ENCODE data around the gene CMTR1. TPM values are rescaled to one million over a fixed set of nuclear protein-coding genes. Genes with fewer than 3 reads are reported as not detected.
A peak's percentile ranks its signal among the peaks of the same experiment; 100 is the strongest.

Gene CMTR1
- total RNA-seq, 1 experiment from 2014 or later: 34.8 TPM

DNA sequence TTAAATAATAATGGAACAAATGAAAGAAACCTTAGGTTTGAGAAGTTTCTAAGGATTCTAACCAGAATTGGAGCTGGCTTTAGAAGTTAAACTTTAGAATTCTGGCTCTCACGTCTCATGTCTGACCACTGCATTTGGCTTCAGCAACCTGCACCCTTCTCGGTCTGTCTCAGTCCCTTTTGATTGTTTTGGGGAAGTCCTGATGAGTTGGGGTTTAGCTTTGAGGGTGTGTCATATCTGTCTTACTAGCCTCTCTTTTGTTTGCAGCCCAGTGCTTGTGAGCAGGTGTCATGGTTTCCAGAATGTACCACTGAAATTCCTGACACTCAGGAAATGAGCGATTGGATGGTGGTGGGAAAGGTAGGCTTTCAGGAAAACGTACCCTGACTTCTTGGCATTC is 17.0 kb downstream of the CMTR1 start:
- Histone ChIP-seq H3K4ac (ENCODE audit: low read depth, low read length) (no peak overlapping the region), H4K5ac (ENCODE audit: insufficient read length, low read depth, low read length) (no peak overlapping the region), H3K79me2 (ENCODE audit: insufficient read depth, low read length) (no peaks in the 10 kb centered on the region), H3K27ac (ENCODE audit: insufficient read length, low read depth, low read length) (no peak overlapping the region), H3K23me2 (ENCODE audit: insufficient read length, low read depth, low read length, poor library complexity, severe bottlenecking) (no peaks in the 10 kb centered on the region), H3K9me3 (ENCODE audit: control insufficient read depth, low read depth, low read length) (no peaks in the 10 kb centered on the region), H4K8ac (replicated peaks; ENCODE audit: insufficient read length, low read depth, low read length) (no peak overlapping the region), H3K79me1 (ENCODE audit: insufficient read depth, low read depth, low read length, poor library complexity, severe bottlenecking) (no peaks in the 10 kb centered on the region), H3K9ac (ENCODE audit: extremely low read depth, insufficient read length, low read length) (no peak overlapping the region), H3T11ph (ENCODE audit: low read length) (no peak overlapping the region), H3K18ac (ENCODE audit: insufficient read length, low read depth, low read length) (no peak overlapping the region), H2AFZ (ENCODE audit: low read length) (no peak overlapping the region), H3K23ac (ENCODE audit: insufficient read length, low read depth, low read length) (no peak overlapping the region), H3K4me1 (ENCODE audit: insufficient read depth, low read length) (no peaks in the 10 kb centered on the region), H3K14ac (ENCODE audit: insufficient read depth, low read length) (no peak overlapping the region), H4K20me1 (ENCODE audit: control insufficient read depth, insufficient read depth, insufficient read length) (no peaks in the 10 kb centered on the region), H3K27me3 (ENCODE audit: insufficient read depth, low read length) (no peaks in the 10 kb centered on the region), H4K91ac (ENCODE audit: insufficient read length, low read depth, low read length) (no peak overlapping the region), H2BK120ac (ENCODE audit: low read depth, low read length, poor library complexity, severe bottlenecking) (no peak overlapping the region), H2BK15ac (ENCODE audit: low read depth, low read length) (no peak overlapping the region), H3K4me2 (ENCODE audit: insufficient read depth, insufficient read length, low read length) (no peak overlapping the region), H2BK12ac (ENCODE audit: insufficient read length, low read depth, low read length) (no peak overlapping the region), H2AK5ac (ENCODE audit: insufficient read length, low read length) (no peak overlapping the region), H3K56ac (ENCODE audit: insufficient read length, low read depth, low read length) (no peak overlapping the region), H2BK5ac (ENCODE audit: insufficient read length, low read length) (no peak overlapping the region), H2BK20ac (ENCODE audit: low read depth, low read length, poor library complexity, severe bottlenecking) (no peak overlapping the region)
- no peaks in the 10 kb centered on the region for H3K4me1 Mint-ChIP-seq
- no peak for DNase-seq
- H3K4me3 Mint-ChIP-seq: no peak overlapping the region
- no peaks in the 10 kb centered on the region for H3K9me3 Mint-ChIP-seq
- H3K27ac Mint-ChIP-seq: peak overlapping the region in 1 of 3 experiments; percentile 56; a peak in 1 of 7 replicates
- TF ChIP-seq, protein P1, sequence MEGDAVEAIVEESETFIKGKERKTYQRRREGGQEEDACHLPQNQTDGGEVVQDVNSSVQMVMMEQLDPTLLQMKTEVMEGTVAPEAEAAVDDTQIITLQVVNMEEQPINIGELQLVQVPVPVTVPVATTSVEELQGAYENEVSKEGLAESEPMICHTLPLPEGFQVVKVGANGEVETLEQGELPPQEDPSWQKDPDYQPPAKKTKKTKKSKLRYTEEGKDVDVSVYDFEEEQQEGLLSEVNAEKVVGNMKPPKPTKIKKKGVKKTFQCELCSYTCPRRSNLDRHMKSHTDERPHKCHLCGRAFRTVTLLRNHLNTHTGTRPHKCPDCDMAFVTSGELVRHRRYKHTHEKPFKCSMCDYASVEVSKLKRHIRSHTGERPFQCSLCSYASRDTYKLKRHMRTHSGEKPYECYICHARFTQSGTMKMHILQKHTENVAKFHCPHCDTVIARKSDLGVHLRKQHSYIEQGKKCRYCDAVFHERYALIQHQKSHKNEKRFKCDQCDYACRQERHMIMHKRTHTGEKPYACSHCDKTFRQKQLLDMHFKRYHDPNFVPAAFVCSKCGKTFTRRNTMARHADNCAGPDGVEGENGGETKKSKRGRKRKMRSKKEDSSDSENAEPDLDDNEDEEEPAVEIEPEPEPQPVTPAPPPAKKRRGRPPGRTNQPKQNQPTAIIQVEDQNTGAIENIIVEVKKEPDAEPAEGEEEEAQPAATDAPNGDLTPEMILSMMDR (conservative IDR thresholded peaks at IDR 0.05): no peak
- no peaks in the 10 kb centered on the region for H3K27me3 Mint-ChIP-seq (ENCODE audit: low read depth)
- no CpG with 5 or more reads among the region's 4 CpGs for WGBS (ENCODE audit: extremely low coverage, insufficient read length, low lambda C conversion rate)
- peaks cover 22 to 74% (median 57%) of the 10 kb centered on the region in 3 experiments; a peak in 6 of 7 replicates for H3K36me3 Mint-ChIP-seq (ENCODE audit: insufficient read depth in 1 of 3, low read depth in 3 of 3)

All from H9 (cell line).